ENCODE data around the gene HIPK2.

DNA sequence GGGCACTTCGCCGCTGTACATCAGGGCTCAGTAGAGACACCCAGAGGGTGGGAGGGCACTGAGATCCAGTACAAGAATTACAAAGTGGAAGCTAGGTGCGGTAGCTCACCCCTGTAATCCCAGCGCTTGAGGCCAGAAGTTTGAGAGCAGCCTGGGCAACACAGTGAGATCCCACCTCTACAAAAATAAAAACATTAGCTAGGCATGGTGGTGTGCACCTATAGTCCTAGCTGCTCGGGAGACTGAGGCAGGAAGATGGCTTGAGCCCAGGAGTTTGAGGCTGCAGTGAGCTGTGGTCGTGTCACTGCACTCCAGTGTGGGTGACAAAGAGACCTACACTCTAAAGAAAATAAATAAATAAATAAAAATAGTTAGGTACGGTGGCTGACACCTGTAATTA is 190.3 kb downstream of the HIPK2 start:
- TF ChIP-seq, protein P1, sequence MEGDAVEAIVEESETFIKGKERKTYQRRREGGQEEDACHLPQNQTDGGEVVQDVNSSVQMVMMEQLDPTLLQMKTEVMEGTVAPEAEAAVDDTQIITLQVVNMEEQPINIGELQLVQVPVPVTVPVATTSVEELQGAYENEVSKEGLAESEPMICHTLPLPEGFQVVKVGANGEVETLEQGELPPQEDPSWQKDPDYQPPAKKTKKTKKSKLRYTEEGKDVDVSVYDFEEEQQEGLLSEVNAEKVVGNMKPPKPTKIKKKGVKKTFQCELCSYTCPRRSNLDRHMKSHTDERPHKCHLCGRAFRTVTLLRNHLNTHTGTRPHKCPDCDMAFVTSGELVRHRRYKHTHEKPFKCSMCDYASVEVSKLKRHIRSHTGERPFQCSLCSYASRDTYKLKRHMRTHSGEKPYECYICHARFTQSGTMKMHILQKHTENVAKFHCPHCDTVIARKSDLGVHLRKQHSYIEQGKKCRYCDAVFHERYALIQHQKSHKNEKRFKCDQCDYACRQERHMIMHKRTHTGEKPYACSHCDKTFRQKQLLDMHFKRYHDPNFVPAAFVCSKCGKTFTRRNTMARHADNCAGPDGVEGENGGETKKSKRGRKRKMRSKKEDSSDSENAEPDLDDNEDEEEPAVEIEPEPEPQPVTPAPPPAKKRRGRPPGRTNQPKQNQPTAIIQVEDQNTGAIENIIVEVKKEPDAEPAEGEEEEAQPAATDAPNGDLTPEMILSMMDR (IDR thresholded peaks at IDR 0.05) = no peak
- no peak for TF ChIP-seq POLR2A (IDR thresholded peaks at IDR 0.05)
